ENCODE measurements around the gene RBM17.
"Not testable (repeated sequence)": the region's sequence is repeated elsewhere in the genome, so short reads cannot be mapped to it uniquely, and the experiment has no call there.

The RBM17 gene

DNA sequence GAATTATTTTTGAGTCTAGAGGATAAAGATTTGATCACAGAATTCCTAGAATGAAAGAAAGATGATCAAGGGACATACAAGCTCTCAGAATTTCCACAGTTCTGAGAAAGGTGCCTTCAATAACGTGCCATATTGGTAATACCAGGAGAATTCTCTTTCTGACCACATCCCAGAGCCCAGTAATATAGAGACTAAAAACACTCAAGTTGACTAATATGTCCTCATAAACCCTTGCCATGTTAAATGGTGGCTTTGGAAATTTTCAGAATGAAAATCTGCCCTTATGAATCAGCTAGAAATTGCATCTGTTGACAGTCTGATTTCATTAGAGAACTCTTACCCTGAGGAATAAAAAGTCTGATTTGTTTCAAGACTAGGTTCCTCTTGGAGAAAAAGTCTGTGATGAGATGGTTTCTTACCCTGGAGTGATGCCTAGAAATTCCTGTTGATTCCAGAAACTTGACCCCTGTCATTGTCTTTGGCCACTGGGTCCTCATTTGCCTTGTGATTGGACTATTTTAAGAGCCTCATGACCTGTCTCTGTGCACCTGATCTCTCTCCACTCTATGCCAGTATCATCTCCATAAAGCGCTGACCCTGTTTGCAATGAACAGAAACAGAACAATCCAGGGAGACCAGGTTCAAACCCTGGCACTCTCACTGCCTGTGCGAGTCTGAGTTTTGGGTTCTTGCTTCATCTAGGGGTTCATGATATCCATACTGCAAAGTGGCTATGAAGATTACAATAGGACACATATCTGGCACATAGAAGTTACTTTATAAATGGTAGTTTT is 30.0 kb upstream of the RBM17 start:
- no peak overlapping the region for H3K4me3 ChIP-seq (ENCODE audit: low read depth, low read length)
- in situ Hi-C loops (cut with HindIII; ENCODE audit: low sequenced_read_pairs) = no loop called here
- TF ChIP-seq, protein P1, sequence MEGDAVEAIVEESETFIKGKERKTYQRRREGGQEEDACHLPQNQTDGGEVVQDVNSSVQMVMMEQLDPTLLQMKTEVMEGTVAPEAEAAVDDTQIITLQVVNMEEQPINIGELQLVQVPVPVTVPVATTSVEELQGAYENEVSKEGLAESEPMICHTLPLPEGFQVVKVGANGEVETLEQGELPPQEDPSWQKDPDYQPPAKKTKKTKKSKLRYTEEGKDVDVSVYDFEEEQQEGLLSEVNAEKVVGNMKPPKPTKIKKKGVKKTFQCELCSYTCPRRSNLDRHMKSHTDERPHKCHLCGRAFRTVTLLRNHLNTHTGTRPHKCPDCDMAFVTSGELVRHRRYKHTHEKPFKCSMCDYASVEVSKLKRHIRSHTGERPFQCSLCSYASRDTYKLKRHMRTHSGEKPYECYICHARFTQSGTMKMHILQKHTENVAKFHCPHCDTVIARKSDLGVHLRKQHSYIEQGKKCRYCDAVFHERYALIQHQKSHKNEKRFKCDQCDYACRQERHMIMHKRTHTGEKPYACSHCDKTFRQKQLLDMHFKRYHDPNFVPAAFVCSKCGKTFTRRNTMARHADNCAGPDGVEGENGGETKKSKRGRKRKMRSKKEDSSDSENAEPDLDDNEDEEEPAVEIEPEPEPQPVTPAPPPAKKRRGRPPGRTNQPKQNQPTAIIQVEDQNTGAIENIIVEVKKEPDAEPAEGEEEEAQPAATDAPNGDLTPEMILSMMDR (IDR thresholded peaks at IDR 0.05; ENCODE audit: low read depth, low read length) = no peak
- no peak for DNase-seq (ENCODE audit: low read depth, low spot score)

DNA sequence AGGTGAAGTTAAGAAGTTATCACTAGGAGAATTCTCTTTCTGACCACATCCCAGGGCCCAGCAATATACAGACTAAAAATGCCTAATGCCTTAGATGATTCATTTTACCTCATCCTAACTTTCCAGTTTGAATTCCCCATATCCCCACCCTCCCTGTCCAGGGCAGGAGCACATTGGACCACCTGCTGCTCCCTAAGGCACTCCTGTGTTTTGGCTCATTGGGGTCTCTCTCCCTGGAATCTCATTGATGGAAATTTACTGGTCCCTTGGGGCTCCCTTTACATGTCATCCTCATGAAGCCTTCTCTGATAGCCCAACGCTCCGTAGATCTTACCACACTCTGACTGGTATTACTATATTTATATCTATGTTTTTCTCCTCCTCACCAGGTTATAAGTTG is 29.3 kb upstream of the RBM17 start:
- TF ChIP-seq, protein P1 (IDR thresholded peaks at IDR 0.05; ENCODE audit: low read depth, low read length) = no peak
- DNase-seq (ENCODE audit: low read depth, low spot score) = no peak
- no peak overlapping the region for H3K4me3 ChIP-seq (ENCODE audit: low read depth, low read length)
- in situ Hi-C loops (cut with HindIII; ENCODE audit: low sequenced_read_pairs) = no loop called here

DNA sequence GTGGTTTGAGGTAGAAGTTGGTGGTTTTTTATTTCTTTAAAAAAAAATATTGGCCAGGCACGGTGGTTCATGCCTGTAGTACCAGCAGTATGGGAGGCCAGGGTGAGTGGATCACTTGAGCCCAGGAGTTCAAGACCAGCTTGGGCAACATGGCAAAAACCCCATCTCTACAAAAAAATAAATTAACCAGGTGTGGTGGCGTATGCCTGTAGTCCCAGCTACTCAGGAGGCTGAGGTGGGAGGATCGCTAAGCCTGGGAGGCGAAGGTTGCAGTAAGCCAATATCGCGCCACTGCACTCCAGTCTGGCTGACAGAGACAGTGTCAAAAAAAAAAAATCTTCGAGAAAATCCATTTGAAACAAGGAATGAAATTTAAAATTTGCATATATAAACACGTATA is 27.8 kb upstream of the RBM17 start:
- TF ChIP-seq, protein P1 (IDR thresholded peaks at IDR 0.05; ENCODE audit: low read depth, low read length) = no peak
- in situ Hi-C loops (cut with HindIII; ENCODE audit: low sequenced_read_pairs) = no loop called here
- no peak overlapping the region for H3K4me3 ChIP-seq (ENCODE audit: low read depth, low read length)
- no peak for DNase-seq (ENCODE audit: low read depth, low spot score)

DNA sequence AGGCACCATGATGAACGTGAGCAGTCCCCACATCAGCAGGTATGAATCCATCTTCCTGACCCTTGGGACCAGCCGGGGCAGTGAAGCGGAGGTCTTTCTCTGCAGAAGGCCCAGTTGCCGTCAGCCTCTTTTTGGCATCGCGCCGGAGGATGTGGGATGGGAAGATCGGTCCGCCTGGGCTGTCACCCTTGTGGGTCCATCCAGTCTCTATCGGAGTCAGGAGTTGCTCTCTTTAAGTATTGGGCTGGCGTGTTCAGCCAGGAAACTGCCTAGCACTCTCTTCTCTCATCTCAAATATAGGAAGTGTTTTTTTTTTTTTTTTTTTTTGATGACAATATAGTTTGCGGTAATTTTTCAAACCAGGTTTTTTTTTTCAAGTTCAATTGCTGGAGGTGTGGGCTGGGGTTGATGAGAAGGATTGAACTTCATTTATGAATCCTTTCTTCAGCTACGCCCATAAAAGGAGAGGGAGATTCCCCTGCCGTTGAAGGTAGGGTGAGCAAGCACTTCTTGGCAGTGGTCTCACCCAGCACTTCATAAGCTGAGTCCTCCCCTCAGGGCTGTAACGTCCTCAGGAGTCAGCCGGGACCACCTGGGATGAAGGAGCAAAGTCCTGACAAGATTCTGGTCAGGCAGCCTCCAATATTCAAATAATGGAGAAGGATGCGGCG is 26.6 kb upstream of the RBM17 start, which contains the start of gene IL2RA:
TSS of gene IL2RA (minus strand) at position 267 of the 671 bp plus-strand sequence. CDS start at position 51, 216 bp downstream.
- TF ChIP-seq, protein P1 (IDR thresholded peaks at IDR 0.05; ENCODE audit: low read depth, low read length) = no peak
- in situ Hi-C loops (cut with HindIII; ENCODE audit: low sequenced_read_pairs) = no loop called here
- no peak within 1 kb of the TSS for H3K4me3 ChIP-seq (ENCODE audit: low read depth, low read length)
- no peak for DNase-seq (ENCODE audit: low read depth, low spot score)

DNA sequence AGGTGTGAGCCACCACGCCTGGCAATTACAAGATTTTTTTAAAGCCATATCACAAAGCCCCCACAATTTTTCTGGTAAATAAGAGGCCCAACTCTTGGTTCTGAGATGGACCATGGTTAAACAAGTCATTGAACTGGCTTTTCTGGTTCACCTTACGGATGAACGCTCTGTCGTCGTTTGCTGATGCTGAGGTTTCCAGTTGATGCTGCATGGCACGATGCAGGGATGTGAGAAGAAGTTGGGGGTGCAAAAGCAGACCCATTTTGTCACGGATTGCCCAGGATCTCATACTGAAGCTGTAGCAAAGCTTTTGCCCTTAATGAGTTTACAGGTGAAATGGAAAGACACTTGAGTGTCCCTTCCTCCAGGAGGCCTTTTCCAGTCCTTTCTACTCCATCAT is 24.7 kb upstream of the RBM17 start:
- H3K4me3 ChIP-seq (ENCODE audit: low read depth, low read length) = no peak overlapping the region
- in situ Hi-C loops (cut with HindIII; ENCODE audit: low sequenced_read_pairs) = no loop called here
- TF ChIP-seq, protein P1 (IDR thresholded peaks at IDR 0.05; ENCODE audit: low read depth, low read length) = no peak
- no peak for DNase-seq (ENCODE audit: low read depth, low spot score)

DNA sequence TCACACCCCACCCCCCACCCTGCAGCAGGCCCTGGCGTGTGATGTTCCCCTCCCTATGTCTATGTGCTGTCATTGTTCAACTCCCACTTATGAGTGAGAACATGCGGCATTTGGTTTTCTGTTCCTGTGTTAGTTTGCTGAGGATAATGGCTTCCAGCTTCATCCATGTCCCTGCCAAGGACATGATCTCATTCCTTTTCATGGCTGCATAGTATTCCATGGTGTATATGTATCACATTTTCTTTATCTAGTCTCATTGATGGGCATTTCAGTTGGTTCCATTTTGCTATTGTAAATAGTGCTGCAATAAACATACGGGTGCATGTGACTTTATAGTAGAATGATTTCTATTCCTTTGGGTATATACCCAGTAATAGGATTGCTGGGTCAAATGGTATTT is 24.1 kb upstream of the RBM17 start:
- in situ Hi-C loops (cut with HindIII; ENCODE audit: low sequenced_read_pairs); H3K4me3 ChIP-seq (ENCODE audit: low read depth, low read length); DNase-seq (ENCODE audit: low read depth, low spot score): not testable (repeated sequence)

DNA sequence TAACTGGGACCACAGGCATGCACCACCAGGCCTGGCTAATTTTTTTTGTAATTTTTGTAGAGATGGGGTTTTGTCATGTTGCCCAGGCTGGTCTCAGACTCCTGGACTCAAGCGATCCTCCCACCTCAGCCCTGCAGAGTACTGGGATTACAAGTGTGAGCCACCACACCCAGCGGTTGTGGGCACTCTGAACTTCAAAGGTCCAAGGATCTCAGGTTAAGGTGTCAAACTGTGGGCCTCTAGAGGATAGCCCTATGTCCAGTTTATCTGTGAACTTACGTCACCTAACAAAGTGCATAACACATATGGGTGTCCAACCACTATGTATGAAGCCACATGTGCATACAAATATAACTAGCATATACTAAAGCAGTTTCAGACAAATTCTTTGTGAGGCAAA is 23.4 kb upstream of the RBM17 start:
- TF ChIP-seq, protein P1 (IDR thresholded peaks at IDR 0.05; ENCODE audit: low read depth, low read length) = no peak
- H3K4me3 ChIP-seq (ENCODE audit: low read depth, low read length) = no peak overlapping the region
- DNase-seq (ENCODE audit: low read depth, low spot score) = no peak
- in situ Hi-C loops (cut with HindIII; ENCODE audit: low sequenced_read_pairs) = no loop called here
